ENCODE results near the gene YKT6.
"Not testable (repeated sequence)": the region's sequence is repeated elsewhere in the genome, so short reads cannot be mapped to it uniquely, and the experiment has no call there.

Gene YKT6

DNA sequence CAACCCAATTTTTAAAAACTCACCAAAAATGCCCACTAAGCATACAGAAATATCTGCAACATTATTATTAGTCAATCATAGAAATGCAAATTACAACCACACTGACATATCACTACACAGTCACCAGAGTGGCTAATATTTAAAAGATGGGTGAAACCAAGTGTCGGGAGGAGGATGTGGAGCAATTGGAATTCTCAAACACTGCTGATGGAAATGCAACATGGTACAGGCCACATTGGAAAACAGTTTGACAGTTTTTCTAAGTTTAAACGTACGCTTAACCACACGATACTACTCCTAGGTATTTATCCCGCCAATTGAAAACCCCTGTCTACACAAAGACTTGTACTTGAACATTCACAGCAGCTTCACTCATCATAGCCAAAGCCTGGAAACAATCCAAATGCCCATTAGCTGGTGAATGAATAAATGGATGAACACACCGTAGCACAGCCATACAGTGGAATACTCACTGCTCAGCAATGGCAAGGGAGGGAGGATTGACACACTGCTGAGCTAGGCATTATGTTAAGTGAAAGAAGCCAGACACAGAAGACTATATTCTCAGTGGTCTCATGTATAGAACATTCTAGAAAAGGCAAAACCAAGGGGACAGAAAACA, 27.9 kb upstream of the YKT6 start:
- no peak for DNase-seq (ENCODE audit: low read depth)

DNA sequence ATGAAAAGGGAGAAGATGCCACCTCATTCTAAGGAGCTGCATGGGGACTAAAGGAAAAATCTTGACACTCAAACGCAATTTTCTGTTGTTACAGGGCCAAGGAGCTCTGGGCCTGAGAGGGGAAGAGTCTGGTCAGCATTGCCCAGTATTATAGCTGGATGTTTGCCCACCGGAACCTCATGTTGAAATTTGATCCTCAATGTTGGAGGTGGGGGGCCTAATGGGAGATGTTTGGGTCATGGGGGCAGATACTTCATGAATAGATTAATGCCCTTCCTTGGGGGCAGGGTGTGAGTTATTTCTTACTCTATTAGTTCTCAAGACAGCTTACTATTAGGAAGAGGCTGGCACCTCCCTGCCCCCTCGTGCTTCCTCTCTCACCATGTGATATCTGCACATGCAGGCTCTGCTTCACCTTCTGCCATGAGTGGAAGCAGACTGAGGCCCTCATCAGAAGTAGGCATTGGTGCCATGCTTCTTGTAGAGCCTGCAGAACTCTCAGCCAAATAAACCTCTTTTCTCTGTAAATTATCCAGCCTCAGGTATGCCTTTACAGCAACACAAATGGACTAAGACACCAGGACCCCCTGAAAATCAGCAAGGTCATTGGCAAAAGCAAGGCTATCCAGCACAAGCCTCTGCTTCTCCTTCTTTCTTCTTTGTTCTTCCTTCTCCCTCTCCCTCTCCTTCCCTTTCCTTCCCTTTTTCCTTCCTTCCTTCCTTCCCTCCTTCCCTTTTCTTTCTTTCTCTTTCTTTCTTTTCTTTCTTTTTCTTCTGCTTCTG, 26.7 kb upstream of the YKT6 start:
- no peak for DNase-seq (ENCODE audit: low read depth)

DNA sequence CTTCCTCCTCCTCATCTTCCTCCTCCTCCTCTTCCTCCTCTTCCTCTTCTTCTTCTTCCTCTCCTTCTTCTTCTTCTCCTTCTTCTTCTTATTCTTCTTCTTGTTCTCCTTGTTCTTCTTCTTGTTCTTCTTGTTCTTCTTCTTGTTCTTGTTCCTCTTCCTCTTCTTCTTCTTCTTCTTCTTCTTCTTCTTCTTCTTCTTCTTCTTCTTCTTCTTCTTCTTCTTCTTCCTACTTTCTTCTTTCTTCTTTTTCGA, 26.2 kb upstream of the YKT6 start:
- DNase-seq (ENCODE audit: low read depth): not testable (repeated sequence)

DNA sequence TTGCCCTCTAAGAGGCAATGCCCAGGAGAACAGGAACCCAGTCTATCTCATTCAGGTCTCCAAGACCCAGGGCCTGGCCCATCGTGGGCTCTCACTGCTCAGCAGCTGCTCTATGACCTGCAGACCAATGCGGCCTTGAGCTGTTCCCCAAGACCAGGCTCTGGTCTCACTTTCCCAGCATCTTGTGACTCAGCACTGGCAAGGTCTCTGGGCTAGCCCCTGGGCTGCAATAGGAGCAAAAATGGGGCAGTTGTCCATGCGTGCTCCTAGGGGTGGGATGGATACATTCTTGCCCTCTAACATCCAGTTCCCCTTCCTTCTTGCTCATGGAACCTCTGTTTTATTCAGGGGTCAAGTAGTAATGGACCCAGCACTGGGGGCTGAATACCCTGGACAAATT, 25.0 kb upstream of the YKT6 start:
- no peak for DNase-seq (ENCODE audit: low read depth)

DNA sequence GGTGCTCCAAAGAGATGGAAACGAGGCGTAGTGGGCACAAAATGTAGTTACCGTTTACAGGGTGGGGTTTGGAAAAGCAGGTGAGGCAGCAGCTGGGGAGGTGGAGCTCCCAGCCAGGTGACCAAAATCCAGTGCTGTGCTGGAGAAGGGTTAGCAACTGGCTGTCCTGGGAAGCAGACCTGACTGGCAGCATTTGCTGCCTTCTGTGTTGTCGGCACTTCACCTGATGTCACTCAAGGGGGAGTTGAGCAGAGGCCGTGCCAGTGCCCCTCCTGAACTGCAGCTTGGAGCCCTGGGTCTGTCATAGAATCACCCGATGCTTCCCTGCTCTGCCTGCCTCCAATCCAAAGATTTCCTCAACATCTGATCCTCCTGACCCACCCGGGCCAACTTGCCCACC, 24.3 kb upstream of the YKT6 start:
- no peak for DNase-seq (ENCODE audit: low read depth)

DNA sequence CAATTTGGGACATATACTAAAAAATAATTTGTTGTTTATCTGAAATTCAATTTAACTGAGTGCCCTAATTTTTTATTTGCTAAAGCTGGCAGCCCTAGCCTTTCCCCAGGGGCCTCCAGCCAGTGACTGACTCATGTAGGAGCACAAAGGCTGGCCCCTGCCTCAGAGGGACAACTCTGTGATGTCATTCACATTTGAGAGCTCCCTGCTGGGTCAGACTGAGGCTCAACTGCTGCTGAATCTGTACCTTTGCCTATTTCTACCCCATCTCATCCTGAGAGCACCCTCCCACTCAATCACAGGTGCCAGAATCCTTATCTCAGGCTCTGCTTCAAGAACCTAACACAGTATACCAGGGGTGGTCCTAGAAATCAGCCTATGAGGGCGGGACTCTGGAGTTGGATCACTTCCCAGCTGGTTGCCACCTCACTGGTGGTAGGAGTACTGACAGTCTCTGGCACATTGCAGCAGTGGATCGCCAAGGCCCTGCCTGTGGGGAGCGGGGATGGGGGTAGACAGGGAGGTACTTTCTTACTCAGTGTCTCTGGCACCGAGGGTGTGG, 23.1 kb upstream of the YKT6 start:
- DNase-seq (ENCODE audit: low read depth): no peak

DNA sequence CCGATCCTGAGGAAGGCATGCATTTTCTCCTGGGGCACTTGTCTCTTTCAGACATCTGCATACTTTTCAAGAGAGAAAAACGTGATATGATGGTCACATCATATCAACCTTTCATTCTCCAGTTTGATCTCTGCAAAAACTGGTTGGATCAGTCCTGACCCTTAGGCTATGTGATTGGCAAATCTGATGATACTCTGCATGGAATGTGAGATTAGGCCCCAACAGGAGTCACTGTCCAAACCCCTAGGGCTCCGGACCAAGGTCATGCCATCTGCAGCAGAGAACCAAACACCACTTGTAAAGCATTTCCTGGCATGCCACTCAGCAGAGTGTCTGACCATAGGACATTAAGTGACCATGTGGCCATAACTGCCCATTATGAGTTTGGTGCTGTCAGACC, 20.1 kb upstream of the YKT6 start:
- no peak for DNase-seq (ENCODE audit: low read depth)

DNA sequence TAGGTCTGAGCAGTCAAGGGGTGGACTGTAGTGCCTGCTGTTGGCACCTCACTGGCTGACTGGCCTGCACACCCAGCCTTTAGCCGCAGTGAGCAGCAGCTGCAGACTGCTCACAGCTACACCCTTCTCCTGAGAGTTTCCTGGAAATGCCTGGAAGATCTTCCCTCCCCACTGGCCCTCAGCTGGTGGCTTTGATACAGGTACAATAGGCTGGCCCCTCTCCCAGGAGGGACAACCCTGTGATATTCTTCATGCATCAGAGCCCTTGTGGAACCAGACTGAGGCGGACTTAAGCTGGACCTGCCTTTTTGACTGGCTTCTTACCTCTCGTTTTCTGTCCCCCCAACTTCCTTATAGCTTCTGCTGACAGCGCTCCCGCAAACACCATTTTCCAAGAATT, 18.0 kb upstream of the YKT6 start:
- no peak for DNase-seq (ENCODE audit: low read depth)

DNA sequence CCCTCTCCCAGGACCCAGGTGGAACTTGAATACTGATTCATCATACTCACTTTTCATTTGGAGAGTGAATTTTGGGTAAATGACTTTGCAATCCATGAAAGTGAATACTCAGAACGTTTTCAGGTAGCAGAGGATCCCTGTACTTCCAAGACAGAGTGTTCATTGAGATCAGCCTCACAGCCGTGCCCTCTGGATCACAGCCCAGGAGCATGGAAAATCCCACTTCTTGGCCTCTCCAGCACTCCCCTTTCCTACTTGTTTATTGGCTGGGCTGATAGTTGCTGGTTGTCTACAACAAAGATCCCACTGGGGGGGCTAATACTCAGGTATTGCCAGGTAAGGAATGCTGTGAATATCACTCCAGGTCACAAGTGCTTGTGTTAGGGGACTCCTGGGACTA, 17.4 kb upstream of the YKT6 start:
- DNase-seq (ENCODE audit: low read depth): no peak

DNA sequence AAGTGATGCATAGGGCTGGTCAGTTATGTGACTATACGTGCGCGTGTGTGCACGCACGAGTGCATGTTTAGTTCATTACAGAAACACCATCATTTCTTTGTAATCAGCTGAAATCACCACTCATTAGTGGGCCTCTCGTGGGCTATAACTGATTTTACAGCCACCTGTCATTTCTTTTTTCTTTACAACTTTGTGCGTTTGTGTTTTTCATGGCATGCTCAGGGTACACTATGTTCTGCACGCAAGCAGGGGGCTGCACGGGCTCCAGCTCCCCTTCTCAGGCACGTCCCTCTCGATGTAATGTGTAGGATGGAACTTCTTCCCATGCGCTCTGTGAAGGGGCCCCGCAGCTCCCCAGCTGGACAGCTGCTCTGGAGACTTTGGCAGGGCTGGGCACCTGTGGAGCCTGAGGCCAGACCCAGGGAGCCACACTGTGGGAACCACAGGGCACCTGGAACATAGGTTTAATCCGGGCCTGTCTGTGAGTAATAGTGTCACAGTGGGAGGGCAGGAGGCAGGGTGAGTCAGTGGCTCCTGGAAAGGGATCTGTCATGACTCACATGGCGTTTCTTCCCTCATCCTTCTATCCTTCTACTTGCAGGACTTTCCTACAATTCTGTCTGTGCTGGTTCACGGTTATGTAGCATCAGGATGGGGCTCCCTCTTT, 16.4 kb upstream of the YKT6 start:
- DNase-seq (ENCODE audit: low read depth): no peak

DNA sequence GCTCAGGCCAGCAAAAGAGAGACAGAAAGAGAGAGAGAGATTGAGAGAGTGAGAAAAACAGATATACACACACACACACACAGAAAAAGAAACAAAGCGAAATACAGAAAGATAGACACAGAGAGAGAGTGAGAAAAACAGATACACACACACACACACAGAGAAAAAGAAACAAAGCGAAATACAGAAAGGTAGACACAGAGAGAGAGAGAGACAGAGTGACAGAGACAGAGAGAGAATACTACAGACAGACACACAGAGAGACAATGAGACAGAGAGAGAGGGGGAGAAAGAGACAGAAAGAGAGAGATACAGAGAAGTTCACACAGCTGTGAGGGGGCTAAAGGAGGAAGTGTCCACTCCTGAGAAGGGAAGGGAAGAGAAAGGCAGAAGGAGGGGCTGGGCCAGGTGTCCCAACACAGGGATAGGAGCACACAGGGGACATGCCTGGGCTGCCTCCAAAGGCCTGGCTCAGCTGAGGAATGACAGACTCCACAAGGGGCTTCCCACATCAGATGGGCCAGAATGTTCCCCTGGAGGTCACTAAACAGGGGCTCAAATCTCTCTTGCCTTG, 15.8 kb upstream of the YKT6 start:
- DNase-seq (ENCODE audit: low read depth): no peak

DNA sequence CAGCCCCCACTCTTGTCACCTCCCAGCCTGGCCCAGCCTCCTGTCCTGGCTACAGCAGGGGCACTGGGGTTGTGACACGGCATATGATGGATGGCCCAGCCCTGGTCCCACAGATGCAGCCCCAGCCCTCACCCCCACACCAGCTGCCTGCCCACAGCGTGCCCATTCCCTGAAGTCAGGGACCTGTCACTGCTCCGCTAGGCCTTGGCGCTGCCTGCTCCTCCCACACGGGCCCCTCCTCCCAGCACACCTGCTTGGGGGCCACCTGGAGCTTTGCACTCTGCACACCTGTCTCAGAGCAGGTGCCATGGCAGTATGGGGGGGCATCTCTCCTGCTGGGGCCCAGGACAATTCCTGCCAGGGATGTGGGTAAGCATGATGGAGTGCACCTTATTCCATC, 15.0 kb upstream of the YKT6 start:
- no peak for DNase-seq (ENCODE audit: low read depth)

DNA sequence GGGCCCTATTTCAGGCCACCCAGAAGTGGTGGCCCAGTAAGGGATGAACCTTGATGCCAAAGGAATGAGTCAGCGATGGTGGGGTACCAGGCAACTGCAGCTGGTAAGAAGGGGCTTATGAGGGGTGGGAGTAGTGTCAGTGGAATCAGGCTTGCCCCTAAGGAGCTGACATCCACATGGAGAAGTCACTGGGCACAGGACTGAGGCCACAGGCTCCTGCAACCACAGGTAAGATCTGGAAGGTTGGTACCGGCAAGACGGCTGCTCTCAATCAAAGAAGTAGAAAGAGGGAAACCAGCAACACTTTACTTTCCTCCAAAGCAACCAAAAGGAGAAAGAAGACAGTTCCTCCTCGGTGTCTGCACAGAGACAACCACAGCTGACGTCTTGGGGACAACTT, 14.0 kb upstream of the YKT6 start:
- no peak for DNase-seq (ENCODE audit: low read depth)

DNA sequence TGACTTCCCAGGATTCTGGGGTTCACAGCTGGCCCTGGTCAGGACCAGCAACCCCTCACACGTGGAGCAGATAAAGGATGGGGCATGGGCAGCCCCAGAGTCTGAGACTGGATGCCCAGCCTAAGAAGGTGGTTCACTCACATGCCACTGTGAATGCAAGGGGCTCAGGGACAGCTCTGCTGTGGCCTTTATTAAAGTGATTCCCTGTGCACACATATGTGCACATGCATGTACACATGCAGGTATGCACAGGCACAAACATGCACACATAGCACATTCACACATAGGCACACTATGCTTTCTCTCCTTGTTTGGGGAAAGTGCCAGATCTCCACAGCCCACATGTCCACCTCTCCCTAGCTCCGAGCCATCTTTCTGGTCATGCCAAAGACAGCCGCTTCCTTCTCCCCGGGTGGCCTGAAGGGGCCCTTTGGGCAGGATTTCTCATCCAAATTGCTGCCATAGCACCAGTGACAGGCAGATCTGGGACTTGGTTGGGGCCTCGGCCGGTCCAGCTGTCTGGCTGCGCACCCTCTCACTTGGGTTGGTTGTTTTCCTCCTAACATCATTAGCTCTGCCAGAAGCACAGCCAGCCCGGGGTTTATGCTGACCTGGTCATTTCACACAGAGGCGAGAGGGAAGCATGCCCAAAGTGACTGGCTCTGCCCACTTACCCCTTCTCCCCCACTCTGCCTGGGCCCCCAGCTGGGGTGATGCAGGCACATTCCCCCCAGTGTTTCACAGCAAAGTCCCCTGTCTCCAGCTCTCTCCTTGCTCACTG, 13.0 kb upstream of the YKT6 start:
- no peak for DNase-seq (ENCODE audit: low read depth)

DNA sequence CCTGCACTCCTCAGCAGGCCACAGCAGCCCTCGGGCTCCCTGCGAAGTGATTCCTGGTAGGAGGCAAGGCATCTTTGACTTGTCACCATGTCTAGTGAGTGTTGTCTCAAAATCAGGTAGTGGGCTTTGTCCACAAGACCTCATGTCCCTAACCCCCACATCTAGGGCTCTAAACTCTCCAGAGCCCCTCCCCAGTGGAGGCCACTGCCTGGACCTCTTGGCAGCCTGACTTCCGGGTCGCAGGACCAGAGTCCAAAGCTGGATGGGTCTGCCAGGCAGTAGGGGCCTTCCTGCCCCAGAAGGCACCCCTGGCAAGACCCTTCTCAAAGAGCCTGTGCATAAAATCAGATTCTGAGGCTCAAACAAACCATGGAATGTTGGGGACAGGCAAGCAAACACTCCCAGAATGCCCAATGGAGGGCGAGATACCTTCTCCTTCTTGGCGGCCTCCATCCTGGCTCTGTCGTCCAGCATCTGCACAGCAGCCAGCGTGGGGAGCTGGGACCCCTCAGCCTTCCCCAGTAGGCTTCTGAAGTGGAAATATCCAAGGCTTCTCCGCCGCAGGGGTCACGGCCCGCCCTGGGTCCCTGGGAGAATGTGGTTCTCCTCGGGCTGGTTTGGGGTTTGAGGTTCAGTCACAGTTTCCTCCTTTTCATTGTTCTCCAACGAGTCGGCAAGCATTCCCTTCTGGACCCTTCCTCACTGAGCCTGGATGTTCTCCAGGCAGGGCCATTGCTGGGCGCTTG, 12.1 kb upstream of the YKT6 start:
- no peak for DNase-seq (ENCODE audit: low read depth)

DNA sequence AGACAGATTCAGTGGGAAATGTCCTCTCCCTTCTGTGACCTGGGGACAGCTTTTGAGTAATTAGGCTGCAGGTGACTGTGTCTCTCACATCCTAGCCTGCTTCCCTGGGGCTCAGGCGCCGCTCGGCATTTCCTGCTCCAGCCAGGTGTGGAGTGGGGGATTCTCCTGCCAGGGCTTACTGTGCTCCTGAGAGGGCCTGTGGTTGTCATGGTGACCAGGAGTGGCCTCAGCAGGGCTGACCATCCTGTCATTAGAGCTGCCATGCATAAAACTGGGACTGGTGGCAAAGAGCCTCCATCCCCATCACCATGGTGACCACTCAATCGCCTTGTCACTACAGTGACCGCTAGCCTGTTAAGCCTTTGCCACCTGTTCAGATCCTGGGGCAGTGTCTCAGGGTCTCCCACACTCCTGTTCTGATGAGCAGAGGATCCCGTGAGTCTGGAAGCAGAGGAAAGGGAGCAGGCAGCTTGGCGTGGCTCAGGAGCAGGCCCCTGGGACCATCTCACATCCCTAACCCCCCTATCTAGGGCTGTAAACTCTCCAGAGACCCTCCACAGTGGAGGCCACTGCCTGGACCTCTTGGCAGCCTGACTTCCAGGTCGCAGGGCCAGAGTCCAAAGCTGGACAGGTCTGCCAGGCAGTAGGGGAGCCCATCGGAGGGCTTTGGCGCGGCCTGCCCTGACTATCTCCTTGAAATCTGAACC, 11.3 kb upstream of the YKT6 start, which contains the start of gene GCK:
Gene GCK (minus strand): TSS at position 154 of the 707 bp plus-strand sequence. CDS start 486 bp downstream, outside the sequence.
- DNase-seq (ENCODE audit: low read depth): no peak

DNA sequence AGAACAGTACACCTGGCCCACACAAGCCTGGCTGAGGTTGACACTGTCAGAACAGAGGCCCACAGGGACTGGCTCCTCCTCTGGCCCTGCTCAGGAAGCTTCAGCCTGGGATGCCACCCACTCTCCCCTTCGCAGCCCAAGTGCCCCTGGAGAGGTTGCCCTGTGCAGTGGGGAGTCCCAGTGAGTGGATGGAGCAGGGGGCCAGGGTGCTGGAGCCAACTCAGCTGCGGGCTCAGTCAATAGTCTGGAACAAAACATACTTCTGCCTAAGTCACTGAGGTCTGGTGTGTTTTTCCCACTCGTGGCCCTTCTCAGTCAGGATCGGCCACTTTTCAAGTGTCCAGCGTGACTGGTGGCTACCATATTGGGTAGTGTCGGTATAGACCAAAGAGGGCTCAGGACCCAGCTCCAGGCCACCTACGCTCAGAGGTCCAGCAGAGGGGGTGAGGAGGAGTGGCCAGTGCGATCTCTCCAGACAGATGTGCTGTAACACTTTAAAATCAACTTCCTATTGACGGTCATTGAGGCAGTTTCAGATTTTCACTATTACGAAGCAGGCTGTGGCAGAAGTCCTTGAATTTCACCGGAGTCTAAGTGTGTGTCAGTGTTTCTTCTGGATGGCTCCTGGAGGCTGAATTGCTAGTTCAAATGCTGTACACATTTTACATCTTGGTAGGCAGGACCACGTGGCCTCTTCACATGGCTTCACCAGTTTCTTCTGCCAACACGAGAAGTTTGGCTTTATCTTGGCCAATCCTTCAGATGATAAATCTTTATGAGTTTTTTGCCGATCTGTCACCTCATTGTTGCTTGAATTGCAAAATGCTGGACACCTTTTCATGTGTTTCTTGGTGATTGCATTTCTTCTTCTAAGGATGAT, 10.5 kb upstream of the YKT6 start:
- DNase-seq (ENCODE audit: low read depth): no peak

DNA sequence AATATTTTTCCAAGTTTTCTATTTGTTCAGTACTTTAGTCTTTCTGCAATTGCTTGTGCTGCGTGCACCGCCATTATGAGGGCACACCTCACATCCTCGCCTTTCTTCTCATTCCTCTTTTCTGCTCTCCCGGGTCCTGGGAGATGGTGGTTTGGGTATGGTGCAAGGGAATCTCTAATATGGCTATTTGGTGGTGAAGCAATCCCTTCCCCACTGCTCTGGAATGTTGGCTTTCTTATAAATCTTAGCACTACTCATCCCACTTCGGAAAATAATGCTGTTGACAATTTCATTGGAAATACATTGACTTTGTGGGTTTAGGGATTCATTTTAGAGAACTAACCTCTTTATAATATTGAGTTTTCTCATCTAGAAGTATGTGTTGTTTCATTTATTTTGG, 9.6 kb upstream of the YKT6 start:
- DNase-seq (ENCODE audit: low read depth): no peak

DNA sequence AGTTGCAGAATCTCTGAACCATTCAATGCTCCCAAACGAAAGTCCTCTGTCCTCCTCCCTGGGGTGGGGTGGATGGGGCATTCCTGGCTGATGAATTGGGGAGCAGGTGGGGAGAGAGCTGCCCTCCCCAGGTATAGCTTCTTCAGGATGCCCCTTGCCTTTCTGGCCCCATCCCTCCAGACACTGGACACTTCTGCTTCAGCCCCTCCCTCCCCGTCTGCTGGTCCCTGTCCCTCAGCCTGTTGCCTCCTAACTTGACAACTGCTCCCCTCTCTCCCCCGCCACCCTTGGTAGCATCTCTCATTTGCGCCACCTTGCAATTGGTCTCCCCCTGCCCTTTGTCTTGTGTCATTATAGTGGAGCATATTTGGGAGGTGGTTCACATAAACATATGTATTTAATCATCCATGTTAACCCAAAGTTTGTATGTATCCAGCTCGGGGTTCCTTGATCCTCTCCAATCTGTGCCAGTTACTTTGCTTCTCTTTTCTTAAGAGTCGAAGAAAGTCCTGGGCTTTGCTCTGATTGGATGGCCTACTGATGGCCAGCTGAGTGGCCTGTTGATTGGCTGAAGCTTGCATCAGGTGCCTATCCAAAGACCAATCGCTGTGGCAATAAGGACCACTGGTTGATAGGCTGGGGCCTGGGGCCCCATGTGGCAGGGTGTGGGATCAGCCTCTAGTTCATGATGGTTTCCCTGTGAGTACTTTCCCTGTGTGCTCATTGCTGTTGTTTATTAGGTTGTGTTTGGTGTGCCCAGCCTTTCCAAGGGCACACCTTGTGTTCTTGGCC, 7.6 kb upstream of the YKT6 start:
- DNase-seq (ENCODE audit: low read depth): no peak
